Left ventricle myocardium inferior (tissue), 1 donor: ENCODE measurements around the gene SPG7. TPM values are rescaled to one million over a fixed set of nuclear protein-coding genes. Genes with fewer than 3 reads are reported as not detected.

Experiments
- DNase-seq: peaks from one replicate; pipeline ENCODE4 v3.0.0-alpha.2; 2020
- H3K27ac ChIP-seq: fragments of 200-600 bp; replicated peaks from 2 replicates; pipeline ENCODE4 v1.8.0; 2021
- H3K27me3 ChIP-seq: fragments of 200-600 bp; 2 replicates; pipeline ENCODE4 v1.8.0; 2021; ENCODE audit warnings: low read depth
- H3K36me3 ChIP-seq: fragments of 200-600 bp; 2 replicates; pipeline ENCODE4 v1.8.0; 2021
- H3K4me1 ChIP-seq: fragments of 200-600 bp; 2 replicates; pipeline ENCODE4 v1.8.0; 2021
- H3K4me3 ChIP-seq: fragments of 200-600 bp; 2 replicates; pipeline ENCODE4 v1.8.0; 2021; ENCODE audit warnings: mild to moderate bottlenecking, moderate library complexity
- H3K9me3 ChIP-seq: fragments of 200-600 bp; replicated peaks from 2 replicates; pipeline ENCODE4 v1.8.0; 2021
- CTCF ChIP-seq: fragments of 200-600 bp; IDR thresholded peaks from 2 replicates; pipeline ENCODE4 v1.8.0; 2021; ENCODE audit warnings: antibody characterized with exemption, mild to moderate bottlenecking, borderline replicate concordance
- intact Hi-C: fragments of 100-400 bp; cut with micrococcal nuclease; formaldehyde crosslinking; loops from one replicate; pipeline ENCODE4 v1.11.0; 2022
- total RNA-seq: library from RNA; stranded (reverse); fragmentation: NEBNext Ultra II Directional; extraction: Animal tissue kit (Norgen Biotek cat#: 25700); gene quantifications from one replicate; pipeline ENCODE4 v1.2.1, GENCODE V29; 2021
- donor health status: DM: no; HTN: yes; CAD: no; lungs with severe emphysema.

SPG7 gene
- total RNA-seq, 1 donor from 2014 or later, result 104 TPM

GRCh38 chr16:89562939-89563338, 54.7 kb downstream of the SPG7 start:
- Histone ChIP-seq H3K27ac (no peak overlapping the region), H3K36me3 (peaks cover 37% of the 10 kb centered on the region), H3K9me3 (no peaks in the 10 kb centered on the region), H3K4me3 (no peak overlapping the region), H3K27me3 (peaks cover 2% of the 10 kb centered on the region), H3K4me1 (peaks cover 76% of the 10 kb centered on the region)
- DNase-seq, result no peak
- TF ChIP-seq CTCF, result no peak
- intact Hi-C loops, result no loop called here

- intact Hi-C loops, result no loop called here
Observed at GRCh38 chr16:89563639-89564392, 55.6 kb downstream of the SPG7 start.

GRCh38 chr16:89564476-89565255, 56.5 kb downstream of the SPG7 start:
- peaks cover 19% of the 10 kb centered on the region for H3K27me3 ChIP-seq
- no peak for DNase-seq
- intact Hi-C loops, result no loop called here
- no peak for TF ChIP-seq CTCF
- peaks cover 65% of the 10 kb centered on the region for H3K4me1 ChIP-seq
- H3K4me3 ChIP-seq, result no peak overlapping the region
- peaks cover 37% of the 10 kb centered on the region for H3K36me3 ChIP-seq
- H3K9me3 ChIP-seq, result no peaks in the 10 kb centered on the region
- no peak overlapping the region for H3K27ac ChIP-seq

More at GRCh38 chr16:89563639-89564392, 55.6 kb downstream of the SPG7 start:
- peaks cover 73% of the 10 kb centered on the region for H3K4me1 ChIP-seq
- TF ChIP-seq CTCF, result no peak
- H3K9me3 ChIP-seq, result no peaks in the 10 kb centered on the region
- H3K36me3 ChIP-seq, result peaks cover 37% of the 10 kb centered on the region
- no peak for DNase-seq
- no peak overlapping the region for H3K4me3 ChIP-seq
- no peak overlapping the region for H3K27ac ChIP-seq
- peaks cover 11% of the 10 kb centered on the region for H3K27me3 ChIP-seq

GRCh38 chr16:89565256-89565505, 57.0 kb downstream of the SPG7 start:
- no peak for DNase-seq
- Histone ChIP-seq H3K27me3 (peaks cover 24% of the 10 kb centered on the region), H3K4me1 (peaks cover 60% of the 10 kb centered on the region), H3K36me3 (peaks cover 37% of the 10 kb centered on the region), H3K27ac (no peak overlapping the region), H3K9me3 (no peaks in the 10 kb centered on the region), H3K4me3 (no peak overlapping the region)
- intact Hi-C loops, result no loop called here
- TF ChIP-seq CTCF, result no peak

GRCh38 chr16:89565506-89566372, 57.5 kb downstream of the SPG7 start:
- Histone ChIP-seq H3K9me3 (no peaks in the 10 kb centered on the region), H3K27ac (no peak overlapping the region), H3K4me3 (peak overlapping the region; percentile 51), H3K36me3 (peaks cover 37% of the 10 kb centered on the region), H3K27me3 (peaks cover 28% of the 10 kb centered on the region), H3K4me1 (peaks cover 56% of the 10 kb centered on the region)
- intact Hi-C loops, result no loop called here
- peak; percentile 37 for DNase-seq
- peak; percentile 61 for TF ChIP-seq CTCF
